GM12878 (cell line): ENCODE measurements around the gene OR13J1.

Experiments used
- CEBPB ChIP-seq, 2 experiments: fragments of 150-350 bp in 1 of 2; IDR thresholded peaks; 2 replicates each; pipeline ENCODE4 v1.6.1; 2012 to 2014; ENCODE audit warnings: low read depth in 2 of 2, low read length in 2 of 2, borderline replicate concordance in 1 of 2, inconsistent platforms in 1 of 2
- ELK1 ChIP-seq: IDR thresholded peaks from 2 replicates; pipeline ENCODE4 v1.6.1; 2012; ENCODE audit warnings: low read depth, low read length, improper control_type of control experiment
- HDAC6 ChIP-seq: fragments of 200-600 bp; sonication (generic); IDR thresholded peaks from one replicate; pipeline ENCODE4 v1.8.0; 2017; ENCODE audit warnings: antibody characterized with exemption; ENCODE audit not compliant: unreplicated experiment
- JUND ChIP-seq: IDR thresholded peaks from 2 replicates; pipeline ENCODE4 v1.6.1; 2012; ENCODE audit warnings: low read depth, mild to moderate bottlenecking, low read length, improper control_type of control experiment, moderate library complexity
- MTA3 ChIP-seq: IDR thresholded peaks from 2 replicates; pipeline ENCODE4 v1.6.1; 2012; ENCODE audit warnings: low read length, inconsistent platforms, borderline replicate concordance
- TF ChIP-seq, protein P1 (sequence below), 3 experiments: IDR thresholded peaks in 2 of 3; conservative IDR thresholded peaks in 1 of 3; 2 replicates each; pipeline ENCODE4 v1.5.1; 2011; ENCODE audit warnings: low read depth in 3 of 3, low read length in 3 of 3, mild to moderate bottlenecking in 3 of 3, control low read depth in 2 of 3, moderate library complexity in 2 of 3, inconsistent platforms in 1 of 3, mixed read lengths in 1 of 3; ENCODE audit not compliant: control insufficient read depth in 2 of 3, insufficient read depth in 1 of 3; ENCODE audit errors: extremely low read depth in 1 of 3
- TF ChIP-seq, protein P2 (sequence below): IDR thresholded peaks from 2 replicates; pipeline ENCODE4 v1.6.1; 2012; ENCODE audit warnings: low read depth, low read length, improper control_type of control experiment

DNA sequence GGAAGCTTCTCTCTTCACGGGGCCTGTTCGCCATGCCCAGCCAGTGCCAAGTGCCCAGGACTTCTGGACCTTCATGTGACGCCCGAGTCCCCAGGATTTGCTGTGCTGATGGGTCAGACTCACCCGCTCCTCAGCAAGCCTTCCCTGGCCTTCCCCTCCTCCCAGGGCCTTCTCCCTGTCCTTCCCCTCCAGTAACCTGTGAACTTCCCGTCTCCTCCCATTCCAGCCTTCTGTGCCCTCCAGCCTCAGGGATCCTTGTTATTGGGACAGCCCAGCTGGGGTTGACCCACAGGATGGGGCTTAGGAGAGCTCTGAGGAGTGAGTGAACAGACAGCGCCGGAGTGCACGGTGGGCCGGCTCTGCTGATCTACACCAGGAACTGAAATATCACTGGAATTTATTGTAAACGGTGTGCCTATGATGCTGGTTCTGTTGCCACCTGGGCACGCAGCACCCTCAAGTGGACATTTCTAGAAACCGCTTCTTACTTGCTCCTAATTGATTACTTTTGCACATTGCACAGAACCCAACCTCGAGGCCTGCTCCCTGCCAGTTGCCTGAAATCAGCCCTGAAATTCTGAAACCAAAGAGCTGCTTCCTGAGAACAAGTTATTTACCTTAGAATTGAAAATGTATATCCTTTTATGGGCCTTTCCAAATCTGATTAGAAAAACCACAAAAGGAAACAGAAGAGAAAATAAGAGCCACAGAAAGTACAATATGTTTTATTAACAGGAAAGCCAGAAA lies 40.6 kb upstream of the OR13J1 start:
- TF ChIP-seq JUND (no peak), MTA3 (no peak), CEBPB (IDR thresholded peaks at IDR 0.05; ENCODE audit: borderline replicate concordance in 1 of 2, low read depth in 2 of 2, low read length in 2 of 2) (no peak), ELK1 (no peak), HDAC6 (no peak)
- TF ChIP-seq, protein P1, sequence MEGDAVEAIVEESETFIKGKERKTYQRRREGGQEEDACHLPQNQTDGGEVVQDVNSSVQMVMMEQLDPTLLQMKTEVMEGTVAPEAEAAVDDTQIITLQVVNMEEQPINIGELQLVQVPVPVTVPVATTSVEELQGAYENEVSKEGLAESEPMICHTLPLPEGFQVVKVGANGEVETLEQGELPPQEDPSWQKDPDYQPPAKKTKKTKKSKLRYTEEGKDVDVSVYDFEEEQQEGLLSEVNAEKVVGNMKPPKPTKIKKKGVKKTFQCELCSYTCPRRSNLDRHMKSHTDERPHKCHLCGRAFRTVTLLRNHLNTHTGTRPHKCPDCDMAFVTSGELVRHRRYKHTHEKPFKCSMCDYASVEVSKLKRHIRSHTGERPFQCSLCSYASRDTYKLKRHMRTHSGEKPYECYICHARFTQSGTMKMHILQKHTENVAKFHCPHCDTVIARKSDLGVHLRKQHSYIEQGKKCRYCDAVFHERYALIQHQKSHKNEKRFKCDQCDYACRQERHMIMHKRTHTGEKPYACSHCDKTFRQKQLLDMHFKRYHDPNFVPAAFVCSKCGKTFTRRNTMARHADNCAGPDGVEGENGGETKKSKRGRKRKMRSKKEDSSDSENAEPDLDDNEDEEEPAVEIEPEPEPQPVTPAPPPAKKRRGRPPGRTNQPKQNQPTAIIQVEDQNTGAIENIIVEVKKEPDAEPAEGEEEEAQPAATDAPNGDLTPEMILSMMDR (IDR thresholded peaks at IDR 0.05 in 2 of 3, conservative IDR thresholded peaks at IDR 0.05 in 1 of 3; ENCODE audit: control insufficient read depth in 2 of 3, extremely low read depth in 1 of 3, insufficient read depth in 1 of 3, low read depth in 3 of 3, low read length in 3 of 3): peak; percentile 45 to 48 (median 47); a peak in 5 of 6 replicates
- TF ChIP-seq, protein P2, sequence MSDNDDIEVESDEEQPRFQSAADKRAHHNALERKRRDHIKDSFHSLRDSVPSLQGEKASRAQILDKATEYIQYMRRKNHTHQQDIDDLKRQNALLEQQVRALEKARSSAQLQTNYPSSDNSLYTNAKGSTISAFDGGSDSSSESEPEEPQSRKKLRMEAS: no peak
